ENCODE results near the gene CYTL1.
"Not testable (repeated sequence)": the region's sequence is repeated elsewhere in the genome, so short reads cannot be mapped to it uniquely, and the experiment has no call there.

The CYTL1 gene

GRCh38 chr4:4996935-4997334 is 22.3 kb downstream of the CYTL1 start:
- not testable (repeated sequence) for DNase-seq (ENCODE audit: low spot score)

DNA sequence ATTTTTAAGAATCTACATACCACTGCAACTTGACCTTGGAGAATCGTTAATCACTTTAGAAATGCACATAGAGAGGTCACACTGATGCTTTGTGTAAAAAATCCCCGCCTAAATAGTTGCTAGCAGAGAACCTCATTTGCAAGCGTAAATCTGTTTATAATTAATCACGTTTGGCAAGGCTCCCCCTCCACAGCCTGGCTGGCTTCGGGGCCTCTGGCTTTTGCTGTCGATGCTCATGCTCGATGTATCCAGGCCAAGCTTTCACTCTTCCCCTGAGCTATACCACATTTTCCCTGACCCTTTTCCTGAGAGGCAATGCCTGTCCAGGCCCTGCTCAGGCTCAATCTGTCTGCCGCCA is 23.4 kb downstream of the CYTL1 start:
- DNase-seq (ENCODE audit: low spot score): no peak

DNA sequence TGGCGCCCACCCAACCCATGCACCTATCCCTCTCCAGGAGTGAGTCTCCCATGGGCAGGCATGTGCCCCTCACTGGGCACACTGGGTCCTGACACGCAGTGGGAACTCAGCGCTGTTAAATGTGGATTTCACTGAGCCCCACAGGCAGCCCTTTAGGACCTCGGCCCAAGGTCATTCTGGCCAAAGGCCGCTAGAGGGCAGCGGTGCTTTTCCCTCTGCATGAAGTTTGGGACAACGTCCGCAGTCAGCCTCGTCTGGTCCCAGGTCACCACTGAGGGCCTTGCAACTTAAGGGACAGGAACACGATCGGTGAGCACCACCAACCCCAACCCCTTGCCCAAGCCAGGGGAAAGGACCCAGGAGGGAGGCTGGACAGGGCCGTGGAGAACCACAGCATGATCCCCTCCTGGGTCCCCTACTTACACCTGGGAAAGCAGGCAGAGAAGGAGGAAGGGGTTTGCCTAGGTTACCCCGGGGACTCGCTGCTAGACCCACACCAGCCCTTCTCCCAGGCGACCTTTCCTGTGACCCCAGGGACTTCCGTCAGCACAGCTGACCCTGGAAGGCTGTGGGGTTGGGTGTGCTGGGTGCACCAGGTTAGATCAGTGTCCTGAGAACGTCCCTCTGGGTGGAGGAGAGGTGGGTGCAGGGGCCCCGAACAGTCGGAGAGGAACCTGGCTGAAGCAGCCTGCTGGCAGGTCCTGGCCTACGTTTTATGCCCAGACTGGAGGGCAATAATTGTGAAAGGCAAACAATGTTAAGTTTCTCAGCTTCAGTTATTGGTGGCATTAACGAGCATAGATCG is 24.0 kb downstream of the CYTL1 start:
- DNase-seq (ENCODE audit: low spot score): peak; percentile 83

- DNase-seq (ENCODE audit: low spot score): no peak
Observed at GRCh38 chr4:4994312-4995097, 24.8 kb downstream of the CYTL1 start.

DNA sequence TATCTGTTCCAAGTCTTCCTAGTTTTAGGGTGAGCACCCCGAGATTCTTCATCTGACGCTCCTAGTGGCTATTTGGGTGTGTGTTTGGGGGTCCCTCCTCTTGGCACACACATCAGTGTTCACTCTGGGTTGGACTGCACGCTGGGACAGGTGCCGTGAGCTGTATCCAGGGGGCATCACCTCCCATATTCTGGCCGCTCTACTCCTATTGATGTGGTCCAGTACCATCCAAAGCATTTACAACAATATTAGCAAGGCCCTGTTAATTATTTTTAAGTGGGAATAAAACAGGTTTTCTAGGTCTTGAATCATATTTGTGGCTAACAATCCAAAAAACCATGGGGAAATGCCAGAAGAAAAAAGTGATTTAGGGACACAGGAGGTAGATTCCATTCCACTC is 26.4 kb downstream of the CYTL1 start:
- DNase-seq (ENCODE audit: low spot score): no peak

- no peak for DNase-seq (ENCODE audit: low spot score)
Observed at GRCh38 chr4:4991541-4992099, 27.6 kb downstream of the CYTL1 start.

DNA sequence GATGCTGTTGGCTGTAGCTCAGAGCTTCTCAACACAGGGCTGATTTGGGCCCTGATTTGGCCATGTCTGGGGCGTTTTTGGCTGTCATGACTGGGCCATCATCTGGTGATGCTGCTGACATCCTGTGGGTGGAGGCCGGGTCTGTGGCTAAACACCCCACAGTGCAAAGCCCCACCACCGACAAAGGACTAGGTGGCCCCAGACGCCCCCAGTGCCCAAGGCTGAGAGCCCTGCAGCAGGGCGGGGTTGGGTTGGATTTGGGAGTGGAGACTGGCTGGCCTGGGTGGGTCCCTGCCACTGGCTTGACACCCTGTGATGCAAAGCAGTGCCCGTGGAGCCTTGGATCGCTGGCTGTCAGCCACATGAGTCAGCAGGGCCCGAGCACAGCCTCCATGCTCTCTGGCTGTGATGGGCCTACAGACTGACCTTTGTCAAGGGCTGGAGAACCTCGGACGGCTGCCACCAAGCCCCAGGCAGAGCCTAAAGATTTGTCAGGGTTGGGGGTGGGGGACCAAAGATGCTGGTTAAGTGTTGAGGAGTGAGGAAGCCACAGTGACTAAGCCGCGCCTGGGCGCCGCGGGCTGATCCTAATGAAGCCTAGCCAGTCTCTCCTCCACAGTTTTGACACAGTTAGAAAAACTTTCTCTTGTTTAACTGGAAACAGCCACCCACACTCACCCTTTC is 28.3 kb downstream of the CYTL1 start:
- DNase-seq (ENCODE audit: low spot score): peak; percentile 83

DNA sequence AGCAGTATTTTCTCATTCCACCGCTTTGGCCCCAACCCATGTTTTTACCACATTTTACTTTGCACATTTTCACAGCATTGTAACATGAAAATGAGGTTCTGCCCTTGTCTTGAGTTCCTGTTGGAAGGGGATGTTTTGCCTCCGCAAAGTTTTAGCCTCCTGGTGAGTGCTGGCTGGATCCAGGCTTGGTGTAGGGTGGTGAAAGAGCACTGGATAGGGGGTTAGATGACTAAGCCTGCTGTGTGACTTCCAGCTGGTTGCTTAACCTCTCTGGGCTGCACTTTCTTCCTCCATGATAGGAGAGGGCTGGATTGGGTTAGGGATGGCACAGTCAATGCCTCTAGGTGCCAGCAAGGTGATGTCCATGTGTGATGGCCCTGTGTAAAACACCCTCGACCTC is 28.9 kb downstream of the CYTL1 start:
- no peak for DNase-seq (ENCODE audit: low spot score)

- DNase-seq (ENCODE audit: low spot score): no peak
Observed at GRCh38 chr4:4989083-4989622, 30.1 kb downstream of the CYTL1 start.

- DNase-seq (ENCODE audit: low spot score): no peak
Observed at GRCh38 chr4:4987656-4988055, 31.6 kb downstream of the CYTL1 start.

GRCh38 chr4:4986841-4987240 is 32.4 kb downstream of the CYTL1 start:
- no peak for DNase-seq (ENCODE audit: low spot score)

DNA sequence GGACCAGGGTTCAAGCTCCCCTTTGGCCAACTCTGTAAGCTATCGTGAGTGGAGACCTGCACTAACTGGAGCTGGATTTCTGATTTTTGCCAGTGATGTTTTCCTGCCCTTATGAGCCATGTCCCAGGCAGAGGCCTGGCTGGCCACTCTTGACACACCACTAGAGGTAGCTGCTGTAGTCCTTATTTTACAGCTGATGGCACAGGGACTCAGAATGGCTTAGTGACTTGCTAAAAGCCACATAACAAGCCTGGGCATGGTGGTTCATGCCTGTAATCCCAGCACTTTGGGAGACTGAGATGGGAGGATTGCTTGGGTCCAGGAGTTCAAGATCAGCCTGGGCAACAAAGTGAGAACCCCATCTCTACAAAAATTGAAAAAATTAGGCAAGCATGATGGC is 33.4 kb downstream of the CYTL1 start:
- DNase-seq (ENCODE audit: low spot score): no peak

DNA sequence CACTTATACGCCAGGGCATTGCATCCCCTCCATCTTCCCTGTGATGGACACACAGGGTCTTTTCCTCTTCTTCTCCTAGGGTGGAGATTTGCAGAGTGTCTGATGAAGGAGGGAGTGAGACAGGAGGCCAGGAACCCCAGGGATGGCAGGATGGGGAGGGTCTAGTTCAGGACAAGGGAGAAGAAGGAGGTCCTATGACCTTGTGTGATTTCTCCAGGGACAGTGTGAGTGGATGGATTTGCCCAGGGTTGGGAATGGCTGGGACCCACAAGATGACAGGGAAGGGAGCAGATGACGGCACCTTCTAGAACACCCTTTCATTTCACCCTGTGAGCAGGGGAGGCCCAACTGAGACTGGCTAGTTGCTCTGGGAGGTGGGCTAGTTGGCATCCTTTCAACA is 34.2 kb downstream of the CYTL1 start:
- DNase-seq (ENCODE audit: low spot score): no peak

DNA sequence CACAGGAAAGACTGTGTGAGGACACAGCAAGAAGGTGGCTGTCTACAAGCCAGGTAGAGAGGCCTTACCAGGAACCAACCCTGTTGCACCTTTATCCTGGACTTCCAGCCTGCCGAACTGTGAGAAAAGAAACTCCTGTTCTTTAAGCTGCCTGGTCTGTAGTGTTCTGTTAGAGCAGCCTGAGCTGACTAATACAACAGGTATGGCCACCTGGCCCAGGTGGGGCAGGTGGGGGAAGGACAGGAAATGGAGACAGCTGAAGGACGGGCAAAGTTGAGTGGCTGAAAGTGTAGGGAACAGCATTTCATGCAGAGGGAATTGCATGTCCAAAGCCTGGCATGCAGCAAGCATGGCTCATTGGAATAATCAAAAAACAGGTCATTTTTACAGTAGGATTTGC is 35.1 kb downstream of the CYTL1 start:
- no peak for DNase-seq (ENCODE audit: low spot score)

DNA sequence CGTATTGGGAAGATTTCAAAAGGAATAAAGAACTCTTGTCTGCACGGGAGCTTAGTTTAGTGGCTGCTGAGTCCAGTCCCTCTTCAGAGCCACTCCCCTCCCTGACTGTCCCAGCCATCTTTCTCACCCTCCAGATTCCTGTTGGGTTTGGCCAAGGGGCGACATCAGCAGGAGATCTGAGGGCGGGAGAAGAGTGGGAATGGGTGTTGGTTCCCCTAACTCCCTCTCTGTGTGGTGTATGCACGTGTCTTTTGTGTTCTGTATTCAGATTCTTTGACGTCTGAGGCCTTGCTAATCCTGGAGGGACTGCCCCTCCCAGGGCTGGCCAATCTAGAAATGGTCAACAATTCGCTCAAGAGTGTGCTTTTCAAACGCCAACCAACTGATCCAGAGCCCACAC is 37.4 kb downstream of the CYTL1 start:
- no peak for DNase-seq (ENCODE audit: low spot score)

DNA sequence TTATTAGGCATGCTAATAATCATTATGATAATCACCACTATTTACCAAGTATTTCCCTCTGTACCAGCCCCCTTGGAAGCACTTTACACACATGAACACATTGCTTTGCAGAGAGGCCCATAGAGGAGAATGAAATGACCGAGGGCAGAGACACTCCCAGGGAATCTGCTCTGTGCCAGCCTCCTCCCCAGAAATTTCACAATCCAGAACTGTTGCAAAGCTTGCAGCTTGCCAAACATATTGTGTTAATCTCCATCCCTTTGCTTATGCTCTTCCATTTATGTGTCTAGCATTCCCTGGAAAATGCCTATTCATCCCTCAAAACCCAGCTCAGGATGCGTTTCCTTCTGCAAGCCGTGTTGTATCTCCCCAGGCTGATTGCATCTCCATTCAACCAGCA is 37.8 kb downstream of the CYTL1 start:
- no peak for DNase-seq (ENCODE audit: low spot score)

- no peak for DNase-seq (ENCODE audit: low spot score)
Observed at GRCh38 chr4:4980621-4981230, 38.5 kb downstream of the CYTL1 start.

DNA sequence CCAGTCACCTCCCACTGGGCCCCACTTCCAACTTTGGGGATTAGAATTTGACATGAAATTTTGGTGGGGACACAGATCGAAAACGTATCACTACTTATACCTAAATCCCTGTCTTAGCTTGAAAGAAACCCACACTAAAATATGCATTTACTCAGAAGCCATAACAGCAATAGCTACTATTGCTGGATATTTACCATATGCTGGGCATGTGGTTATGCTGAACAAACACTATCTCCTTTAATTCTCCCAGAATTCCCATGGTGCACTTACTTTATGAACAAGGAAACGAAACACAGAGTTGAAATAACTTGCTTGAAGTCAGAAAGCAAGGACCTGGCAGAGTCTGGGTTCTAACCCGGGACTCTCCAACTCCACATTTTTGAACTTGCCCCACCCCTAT is 39.3 kb downstream of the CYTL1 start:
- no peak for DNase-seq (ENCODE audit: low spot score)

- no peak for DNase-seq (ENCODE audit: low spot score)
Observed at GRCh38 chr4:4974727-4975126, 44.5 kb downstream of the CYTL1 start.

- no peak for DNase-seq (ENCODE audit: low spot score)
Observed at GRCh38 chr4:4971796-4972195, 47.5 kb downstream of the CYTL1 start.

- peak; percentile 46 for DNase-seq (ENCODE audit: low spot score)
Observed at GRCh38 chr4:4969298-4969697, 50.0 kb downstream of the CYTL1 start.

GRCh38 chr4:4968161-4968725 is 51.0 kb downstream of the CYTL1 start:
- DNase-seq (ENCODE audit: low spot score): no peak

Data from AG08396 (cell line).